GDM1 (cell line): ENCODE measurements around the gene NPAS1.
"Not testable (repeated sequence)": the region's sequence is repeated elsewhere in the genome, so short reads cannot be mapped to it uniquely, and the experiment has no call there.

ENCODE experiments used
- DNase-seq: peaks from one replicate; lab custom pipeline; 2025; lab: John Stamatoyannopoulos, UW

The NPAS1 gene

GRCh38 chr19:47047272-47047762, 27.7 kb downstream of the NPAS1 start:
- no peak for DNase-seq

- DNase-seq: peak; percentile 86
Observed at GRCh38 chr19:47047763-47048405, 28.2 kb downstream of the NPAS1 start.

GRCh38 chr19:47049307-47049700, 29.7 kb downstream of the NPAS1 start:
- no peak for DNase-seq

GRCh38 chr19:47050562-47050961, 30.9 kb downstream of the NPAS1 start:
- not testable (repeated sequence) for DNase-seq

- DNase-seq: no peak
Observed at GRCh38 chr19:47056411-47056810, 36.8 kb downstream of the NPAS1 start.

DNA sequence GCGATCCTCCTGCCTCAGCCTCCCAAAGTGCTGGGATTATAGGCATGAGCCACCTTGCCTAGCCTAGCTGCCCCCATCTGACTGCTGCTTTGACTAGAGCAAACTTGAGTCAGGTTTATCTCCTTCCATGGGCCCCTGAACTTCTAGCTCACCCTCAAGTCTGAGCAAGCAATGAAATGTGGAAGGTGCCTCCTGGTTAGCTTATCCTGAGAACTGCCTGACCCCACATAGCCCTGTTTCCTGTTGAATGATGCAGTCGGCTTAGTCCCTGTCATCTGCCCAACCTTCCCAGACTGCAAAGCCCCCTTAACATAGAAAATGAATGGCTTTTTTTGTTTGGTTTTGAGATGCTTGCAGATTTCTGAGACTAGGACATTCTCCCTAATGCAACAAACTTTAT, 37.7 kb downstream of the NPAS1 start:
- no peak for DNase-seq

DNA sequence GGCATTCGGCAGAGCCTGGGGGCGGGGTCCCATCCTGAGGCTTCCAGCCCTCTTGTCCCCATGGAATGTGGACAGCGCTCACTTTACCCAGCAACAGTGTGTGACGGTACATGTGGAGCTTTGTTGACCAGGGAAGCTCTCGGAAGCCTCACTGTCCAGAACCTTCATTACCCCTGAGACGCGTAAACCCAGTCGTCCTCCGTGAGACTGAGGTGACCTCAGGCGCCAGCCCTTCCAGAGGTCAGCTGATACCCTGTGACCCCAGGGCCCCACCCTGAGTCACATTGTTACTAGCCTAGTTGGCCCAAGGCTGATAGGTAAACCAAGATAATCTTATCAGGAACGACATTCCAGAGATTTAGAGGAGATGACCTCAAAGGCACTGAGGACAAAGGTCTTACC, 39.0 kb downstream of the NPAS1 start:
- no peak for DNase-seq

DNA sequence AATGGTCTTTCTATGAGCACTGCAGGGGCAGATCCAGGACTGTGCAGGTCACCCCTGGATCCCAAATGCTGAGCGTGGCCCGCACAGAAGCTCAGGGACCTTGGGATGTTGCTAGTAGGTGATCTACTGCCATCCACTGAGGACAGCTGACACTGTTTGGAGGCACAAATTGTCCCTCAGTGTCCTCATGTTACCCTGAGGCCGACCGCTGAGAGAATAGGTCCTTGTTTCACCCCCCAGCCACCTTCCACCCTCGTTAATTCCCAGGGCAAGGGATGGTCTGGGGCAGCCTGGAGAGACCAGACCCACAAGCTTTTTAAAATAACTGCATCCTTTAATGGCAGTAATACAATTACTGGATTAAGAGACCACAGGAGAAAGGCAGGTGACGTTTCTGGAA, 44.2 kb downstream of the NPAS1 start:
- DNase-seq: no peak

DNA sequence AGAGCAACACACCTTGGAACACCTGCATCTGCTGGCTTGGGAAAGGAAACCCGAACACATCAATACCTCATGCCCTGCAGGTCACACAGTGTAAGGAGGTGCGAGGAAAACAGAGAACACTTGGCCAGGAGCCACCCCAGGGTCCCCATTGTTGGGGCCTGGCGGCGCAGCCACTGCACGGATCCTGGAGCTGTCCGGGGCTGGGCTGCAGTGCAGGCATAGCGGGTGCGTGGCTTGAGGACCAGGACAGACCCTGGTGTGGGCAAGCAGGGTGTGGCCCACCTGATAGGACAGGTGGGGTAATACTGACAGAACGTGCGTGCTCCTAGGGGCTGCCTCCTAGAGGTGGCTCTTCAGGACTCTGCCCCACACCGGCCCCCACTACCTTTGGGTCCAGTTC, 45.6 kb downstream of the NPAS1 start:
- DNase-seq: no peak

- DNase-seq: no peak
Observed at GRCh38 chr19:47066376-47067214, 47.0 kb downstream of the NPAS1 start.

DNA sequence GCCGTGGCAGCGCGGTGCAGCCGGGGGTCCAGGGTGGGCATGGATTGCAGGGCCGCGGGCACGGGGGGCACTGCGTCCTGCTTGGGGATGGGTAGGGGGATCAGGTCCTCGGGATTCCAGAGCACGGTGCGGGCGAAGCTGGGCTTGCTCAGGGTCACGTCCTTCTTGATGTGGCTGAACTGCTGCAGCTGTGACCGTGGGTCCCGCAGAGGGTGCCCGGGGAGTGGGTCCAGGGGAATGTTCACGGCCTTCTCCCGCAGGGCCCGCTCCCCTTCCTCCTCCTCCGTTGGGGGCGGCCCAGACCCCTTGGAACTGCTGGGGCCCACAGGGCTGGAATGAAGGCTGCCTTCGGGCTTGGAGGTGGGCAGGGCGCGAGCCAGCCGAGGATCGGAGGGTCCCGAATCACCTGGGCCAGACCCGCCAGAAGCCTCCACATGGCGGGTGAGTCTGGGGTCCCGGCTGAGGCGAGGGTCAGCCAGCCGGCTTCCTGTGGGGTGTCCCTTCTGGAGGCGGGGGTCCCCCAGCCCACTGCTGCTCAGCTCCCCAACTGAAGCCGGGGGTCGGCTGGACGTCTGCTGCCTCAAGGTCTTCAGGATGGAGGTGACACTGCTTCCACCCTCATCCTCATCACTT, 47.7 kb downstream of the NPAS1 start:
- no peak for DNase-seq

DNA sequence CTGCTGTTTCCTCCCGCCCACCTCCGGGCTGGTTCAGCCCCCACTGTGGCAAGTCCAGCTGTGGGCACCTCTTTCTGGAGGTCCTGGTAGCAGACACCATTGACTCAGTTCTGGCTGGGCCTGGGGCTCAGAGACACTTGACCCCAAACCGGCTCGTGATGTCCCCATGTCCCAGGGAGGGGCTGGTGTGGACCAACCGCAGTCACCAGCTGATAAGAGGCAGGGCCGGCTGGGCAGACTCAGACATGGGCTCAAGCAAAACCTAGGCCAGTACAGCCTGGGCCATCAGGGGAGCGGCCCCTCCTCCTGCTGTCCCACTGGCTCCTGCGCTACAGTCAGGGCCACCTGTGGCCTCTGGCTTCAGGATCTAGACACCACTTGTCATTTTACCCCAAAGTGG, 48.6 kb downstream of the NPAS1 start:
- DNase-seq: no peak

DNA sequence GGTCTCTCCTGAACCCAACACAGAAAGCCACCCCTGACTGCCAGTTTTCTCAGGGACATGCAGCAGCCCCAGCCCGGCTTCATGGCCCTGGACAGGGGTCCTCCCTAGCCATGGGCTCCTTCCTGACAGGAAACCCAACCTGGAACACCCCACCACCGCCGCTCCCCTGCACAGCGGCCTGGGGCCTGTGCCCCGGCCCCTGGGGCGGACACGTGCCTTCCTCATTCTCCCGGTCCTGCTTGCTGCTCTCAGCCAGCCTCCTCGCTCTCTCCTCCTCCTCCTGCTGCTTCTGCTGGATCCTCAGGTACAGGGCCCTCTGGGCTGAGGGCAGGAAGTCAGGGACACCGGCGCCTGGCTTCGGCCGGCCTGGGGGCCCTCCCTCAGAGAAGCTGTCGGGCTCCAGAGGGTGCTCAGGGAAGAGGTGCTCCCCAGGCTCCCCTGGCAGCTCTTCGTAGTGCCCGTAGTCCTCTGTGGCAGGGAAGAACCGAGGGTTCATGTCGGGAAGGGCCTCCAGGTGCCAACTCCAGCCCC, 49.3 kb downstream of the NPAS1 start:
- no peak for DNase-seq

- no peak for DNase-seq
Observed at GRCh38 chr19:47069795-47070194, 50.2 kb downstream of the NPAS1 start.

GRCh38 chr19:47070756-47071155, 51.1 kb downstream of the NPAS1 start:
- DNase-seq: no peak

DNA sequence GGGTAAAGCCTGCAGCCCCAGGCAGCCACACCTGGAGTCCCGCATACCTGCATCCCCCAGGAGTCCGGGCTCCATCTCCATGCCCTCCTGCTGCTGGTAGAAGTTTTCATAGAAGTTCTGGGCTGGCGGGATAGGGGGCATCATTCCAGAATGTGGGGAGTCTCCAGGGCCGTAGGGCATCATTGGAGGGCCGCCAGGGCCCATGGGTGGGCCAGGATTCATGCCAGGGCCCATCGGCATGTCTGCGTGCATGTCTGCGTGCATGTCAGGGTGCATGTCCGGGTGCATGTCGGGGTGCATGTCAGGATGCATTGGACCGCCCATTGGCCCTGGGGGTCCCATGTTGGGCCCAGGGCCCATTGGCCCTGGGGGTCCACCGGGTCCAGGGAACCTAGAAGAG, 52.1 kb downstream of the NPAS1 start:
- no peak for DNase-seq

DNA sequence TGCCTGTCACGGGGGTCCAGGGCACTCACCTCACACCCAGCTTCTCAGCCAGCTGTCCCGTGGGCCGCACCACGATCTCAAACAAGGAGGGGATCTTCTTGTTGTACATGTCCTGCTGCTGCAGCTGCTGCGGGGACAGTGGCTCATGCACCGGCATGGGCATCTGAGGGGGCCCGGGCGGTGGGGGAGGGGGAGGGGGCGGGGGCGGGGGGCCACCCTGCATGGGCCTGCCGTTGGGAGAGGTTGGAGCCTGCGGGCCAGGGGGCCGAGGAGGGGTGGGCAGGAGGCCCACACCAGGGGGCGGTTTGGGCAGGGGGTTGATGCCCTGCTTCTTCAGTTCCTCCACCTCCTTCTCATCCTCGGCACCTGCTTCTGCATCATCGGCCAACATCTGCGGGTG, 52.7 kb downstream of the NPAS1 start:
- no peak for DNase-seq

GRCh38 chr19:47073574-47073973, 53.9 kb downstream of the NPAS1 start:
- DNase-seq: no peak

DNA sequence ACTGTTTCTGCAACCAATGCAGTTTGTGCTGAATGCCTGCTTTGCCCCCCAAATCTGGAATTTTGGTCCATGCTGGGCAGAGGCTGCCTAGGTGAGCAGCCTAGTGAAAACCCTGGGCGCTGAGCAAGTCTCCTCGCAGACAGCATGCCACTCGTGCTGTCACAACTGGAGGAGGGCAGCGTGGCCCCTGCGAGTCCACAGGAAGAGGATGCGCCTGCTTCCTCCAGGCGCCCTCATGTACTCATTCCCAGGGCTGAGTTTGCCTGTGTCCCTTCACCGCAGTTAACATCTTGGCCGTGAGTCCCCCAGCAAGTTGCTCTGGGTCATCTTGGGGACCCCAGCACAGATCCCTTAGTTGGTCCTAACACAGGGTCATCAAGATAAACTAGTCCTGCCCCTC, 55.0 kb downstream of the NPAS1 start:
- DNase-seq: peak; percentile 64

GRCh38 chr19:47075179-47075810, 55.7 kb downstream of the NPAS1 start:
- peak; percentile 29 for DNase-seq

DNA sequence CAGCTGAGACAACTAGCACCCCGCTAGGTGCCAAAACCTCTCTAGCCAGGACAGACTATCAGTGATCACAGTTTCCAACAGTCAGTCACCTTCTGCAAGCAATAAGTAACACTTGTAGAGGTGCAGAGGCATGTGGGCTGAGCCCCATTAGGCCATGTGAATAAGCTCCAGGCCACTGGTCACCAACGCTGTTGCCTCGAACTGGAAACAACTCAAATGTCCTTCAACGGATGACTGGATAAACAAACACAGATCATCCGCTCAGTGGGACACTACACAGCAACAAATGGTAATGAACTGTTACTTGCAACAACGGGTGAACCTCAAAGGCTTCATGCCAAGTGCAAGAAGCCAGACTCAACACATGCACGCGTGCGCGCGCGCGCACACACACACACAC, 56.3 kb downstream of the NPAS1 start:
- no peak for DNase-seq

- DNase-seq: not testable (repeated sequence)
Observed at GRCh38 chr19:47078351-47078750, 58.7 kb downstream of the NPAS1 start.
